GM18526 (cell line): ENCODE measurements around the gene SEZ6L.

Source experiments
- POLR2A ChIP-seq: IDR thresholded peaks from 3 replicates; pipeline ENCODE4 v1.6.1; 2011; ENCODE audit not compliant: insufficient read length; ENCODE audit errors: extremely low read depth

Gene SEZ6L

GRCh38 chr22:26298605-26299310 is 129.5 kb downstream of the SEZ6L start:
- TF ChIP-seq POLR2A = no peak

GRCh38 chr22:26302726-26303125 is 133.5 kb downstream of the SEZ6L start:
- no peak for TF ChIP-seq POLR2A

- TF ChIP-seq POLR2A = no peak
These were observed 134.2 kb downstream of the SEZ6L start for GRCh38 chr22:26303475-26303874.

- TF ChIP-seq POLR2A = no peak
These were observed 135.5 kb downstream of the SEZ6L start for GRCh38 chr22:26304730-26305129.

- no peak for TF ChIP-seq POLR2A
These were observed 139.2 kb downstream of the SEZ6L start for GRCh38 chr22:26308467-26308866.

- no peak for TF ChIP-seq POLR2A
These were observed 141.4 kb downstream of the SEZ6L start for GRCh38 chr22:26310616-26311015.

GRCh38 chr22:26313291-26313690 is 144.0 kb downstream of the SEZ6L start:
- TF ChIP-seq POLR2A = no peak

GRCh38 chr22:26314171-26314570 is 144.9 kb downstream of the SEZ6L start:
- no peak for TF ChIP-seq POLR2A

- TF ChIP-seq POLR2A = no peak
These were observed 145.4 kb downstream of the SEZ6L start for GRCh38 chr22:26314656-26315055.

- TF ChIP-seq POLR2A = no peak
These were observed 147.5 kb downstream of the SEZ6L start for GRCh38 chr22:26316732-26317285.

GRCh38 chr22:26318975-26319374 is 149.7 kb downstream of the SEZ6L start:
- no peak for TF ChIP-seq POLR2A

GRCh38 chr22:26320447-26320846 is 151.2 kb downstream of the SEZ6L start:
- TF ChIP-seq POLR2A = no peak

- no peak for TF ChIP-seq POLR2A
These were observed 152.2 kb downstream of the SEZ6L start for GRCh38 chr22:26321469-26321913.

GRCh38 chr22:26322179-26322905 is 153.1 kb downstream of the SEZ6L start:
- no peak for TF ChIP-seq POLR2A

- no peak for TF ChIP-seq POLR2A
These were observed 153.8 kb downstream of the SEZ6L start for GRCh38 chr22:26323013-26323412.

GRCh38 chr22:26324150-26324549 is 154.9 kb downstream of the SEZ6L start:
- TF ChIP-seq POLR2A = no peak
